BJ (cell line): ENCODE measurements around the gene ZNF688. TPM values are rescaled to one million over a fixed set of nuclear protein-coding genes. Genes with fewer than 3 reads are reported as not detected.

Source experiments
- CTCF ChIA-PET: fragments of 350-600 bp; formaldehyde crosslinking; extraction: SDS; loops from one replicate; lab custom pipeline; 2021; ENCODE audit warnings: antibody characterized with exemption, inconsistent platforms; lab: Yijun Ruan, JAX
- POLR2A ChIA-PET: fragments of 300-600 bp; sonication (Branson Sonifier 250); formaldehyde crosslinking; extraction: SDS; loops from one replicate; lab custom pipeline; 2021; ENCODE audit warnings: antibody characterized with exemption; lab: Charles Lee
- DNase-seq: peaks from one replicate; pipeline ENCODE4 v3.0.0-alpha.2; 2011; ENCODE audit warnings: low read depth
- H3K27me3 ChIP-seq: 2 replicates; pipeline ENCODE4 v1.6.0; 2011; ENCODE audit warnings: low read length; ENCODE audit not compliant: control insufficient read depth, insufficient read depth
- H3K36me3 ChIP-seq: 2 replicates; pipeline ENCODE4 v1.5.1; 2011; ENCODE audit warnings: low read length; ENCODE audit not compliant: control insufficient read depth, insufficient read depth
- H3K4me3 ChIP-seq: 2 replicates; pipeline ENCODE4 v1.5.1; 2011; ENCODE audit warnings: low read depth, mild to moderate bottlenecking, control low read depth, low read length
- polyA plus RNA-seq: library from polyadenylated mRNA; depleted of rRNA; stranded (reverse); fragments of >200 nt; gene quantifications from 2 replicates; pipeline ENCODE4 v1.2.3, GENCODE V29; 2011
- TF ChIP-seq, protein P1 (sequence below): IDR thresholded peaks from 2 replicates; pipeline ENCODE4 v1.5.1; 2011; ENCODE audit warnings: low read depth, mild to moderate bottlenecking, control low read depth, inconsistent platforms, low read length, moderate library complexity; ENCODE audit not compliant: insufficient read depth

The ZNF688 gene
- polyA plus RNA-seq, 1 experiment, result 6.3 TPM

DNA sequence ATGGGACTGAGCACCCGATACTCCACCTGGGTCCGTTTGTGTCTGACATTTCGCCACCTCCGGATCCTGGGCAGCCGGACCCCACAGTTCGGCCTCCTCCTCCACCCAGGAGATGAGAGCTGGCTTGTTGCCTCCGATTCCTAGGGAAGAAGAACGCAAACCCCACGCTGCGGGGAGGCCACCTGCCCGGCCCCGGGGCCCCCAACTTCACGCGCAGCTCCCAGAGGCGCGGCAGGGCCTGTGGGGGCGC lies 13.9 kb downstream of the ZNF688 start:
- TF ChIP-seq, protein P1, sequence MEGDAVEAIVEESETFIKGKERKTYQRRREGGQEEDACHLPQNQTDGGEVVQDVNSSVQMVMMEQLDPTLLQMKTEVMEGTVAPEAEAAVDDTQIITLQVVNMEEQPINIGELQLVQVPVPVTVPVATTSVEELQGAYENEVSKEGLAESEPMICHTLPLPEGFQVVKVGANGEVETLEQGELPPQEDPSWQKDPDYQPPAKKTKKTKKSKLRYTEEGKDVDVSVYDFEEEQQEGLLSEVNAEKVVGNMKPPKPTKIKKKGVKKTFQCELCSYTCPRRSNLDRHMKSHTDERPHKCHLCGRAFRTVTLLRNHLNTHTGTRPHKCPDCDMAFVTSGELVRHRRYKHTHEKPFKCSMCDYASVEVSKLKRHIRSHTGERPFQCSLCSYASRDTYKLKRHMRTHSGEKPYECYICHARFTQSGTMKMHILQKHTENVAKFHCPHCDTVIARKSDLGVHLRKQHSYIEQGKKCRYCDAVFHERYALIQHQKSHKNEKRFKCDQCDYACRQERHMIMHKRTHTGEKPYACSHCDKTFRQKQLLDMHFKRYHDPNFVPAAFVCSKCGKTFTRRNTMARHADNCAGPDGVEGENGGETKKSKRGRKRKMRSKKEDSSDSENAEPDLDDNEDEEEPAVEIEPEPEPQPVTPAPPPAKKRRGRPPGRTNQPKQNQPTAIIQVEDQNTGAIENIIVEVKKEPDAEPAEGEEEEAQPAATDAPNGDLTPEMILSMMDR, result no peak
- H3K36me3 ChIP-seq, result peaks cover 15% of the 10 kb centered on the region
- H3K4me3 ChIP-seq, result peak overlapping the region; percentile 86
- no peaks in the 10 kb centered on the region for H3K27me3 ChIP-seq
- POLR2A ChIA-PET, result no interaction called here
- no peak for DNase-seq
- CTCF ChIA-PET, result interaction anchor here (1.3 to 2.2 kb wide), 6 partner anchors 14 to 127 kb away, joined by 4 to 9 read pairs (median 4); partner anchors contain the start of gene DCTPP1

DNA sequence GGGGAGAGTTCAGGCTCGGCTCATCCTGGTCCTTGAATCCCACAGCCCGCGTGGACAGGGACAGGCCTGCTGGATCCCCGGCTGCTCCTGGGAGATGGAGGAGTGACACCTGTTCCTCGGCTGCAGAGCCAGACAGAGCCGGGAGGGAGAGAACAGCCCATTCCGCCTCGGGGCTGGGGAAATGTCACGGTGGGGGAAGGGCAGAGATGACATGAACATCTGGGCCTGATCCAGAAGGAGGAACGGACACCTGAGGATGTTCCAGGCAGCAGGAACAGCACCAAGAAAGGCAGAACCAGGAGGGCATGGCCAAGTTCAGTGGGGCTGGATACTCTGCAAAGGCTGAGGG lies 15.4 kb downstream of the ZNF688 start:
- TF ChIP-seq, protein P1, result no peak
- ChIA-PET CTCF (interaction anchor here (1.7 kb wide), 1 partner anchor 21 kb away, joined by 4 read pairs; no protein-coding TSS in a partner anchor), POLR2A (interaction anchor here (0.5 kb wide), 1 partner anchor 55 kb away, joined by 9 read pairs; no protein-coding TSS in a partner anchor)
- no peak for DNase-seq
- Histone ChIP-seq H3K4me3 (no peak overlapping the region), H3K27me3 (no peaks in the 10 kb centered on the region), H3K36me3 (peaks cover 15% of the 10 kb centered on the region)

DNA sequence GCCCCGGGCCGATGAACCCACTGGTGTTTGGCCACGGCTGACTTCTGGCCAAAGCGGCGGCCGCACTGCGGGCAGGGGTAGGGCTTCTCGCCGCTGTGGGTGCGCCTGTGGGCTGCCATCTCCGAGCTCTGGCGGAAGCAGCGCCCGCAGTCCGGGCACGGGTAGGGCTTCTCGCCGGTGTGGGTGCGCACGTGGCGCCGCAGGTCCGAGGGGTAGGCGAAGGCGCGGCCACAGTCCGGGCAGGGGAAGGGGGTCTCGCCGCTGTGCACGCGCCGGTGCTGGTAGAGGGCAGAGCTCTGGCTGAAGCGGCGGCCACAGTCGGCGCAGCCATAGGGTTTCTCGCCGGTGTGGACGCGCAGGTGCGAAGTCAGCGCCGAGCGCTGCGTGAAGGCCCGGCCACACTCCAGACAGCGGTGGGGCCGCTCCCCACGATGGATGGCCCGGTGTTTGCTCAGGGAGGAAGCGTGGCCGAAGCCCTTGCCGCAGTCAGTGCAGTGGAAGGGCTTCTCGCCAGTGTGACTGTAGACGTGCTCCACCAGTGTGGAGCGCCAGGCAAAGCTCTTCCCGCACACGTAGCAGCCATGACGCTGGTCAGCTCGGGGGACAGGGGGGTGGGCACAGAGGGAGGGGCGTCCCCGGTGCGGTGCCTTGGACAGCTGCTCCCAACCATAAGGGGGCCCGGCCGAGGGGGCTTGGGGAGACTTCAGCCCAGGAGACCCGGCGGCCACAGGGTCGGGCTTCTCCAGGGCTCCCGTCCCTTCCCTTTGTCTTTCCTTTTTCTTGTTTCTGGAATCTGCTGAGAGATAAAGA lies 16.0 kb downstream of the ZNF688 start:
- POLR2A ChIA-PET, result interaction anchor here (0.5 kb wide), 1 partner anchor 56 kb away, joined by 9 read pairs; no protein-coding TSS in a partner anchor
- CTCF ChIA-PET, result no interaction called here
- Histone ChIP-seq H3K4me3 (no peak overlapping the region), H3K27me3 (no peaks in the 10 kb centered on the region), H3K36me3 (peaks cover 15% of the 10 kb centered on the region)
- TF ChIP-seq, protein P1, result no peak
- no peak for DNase-seq

DNA sequence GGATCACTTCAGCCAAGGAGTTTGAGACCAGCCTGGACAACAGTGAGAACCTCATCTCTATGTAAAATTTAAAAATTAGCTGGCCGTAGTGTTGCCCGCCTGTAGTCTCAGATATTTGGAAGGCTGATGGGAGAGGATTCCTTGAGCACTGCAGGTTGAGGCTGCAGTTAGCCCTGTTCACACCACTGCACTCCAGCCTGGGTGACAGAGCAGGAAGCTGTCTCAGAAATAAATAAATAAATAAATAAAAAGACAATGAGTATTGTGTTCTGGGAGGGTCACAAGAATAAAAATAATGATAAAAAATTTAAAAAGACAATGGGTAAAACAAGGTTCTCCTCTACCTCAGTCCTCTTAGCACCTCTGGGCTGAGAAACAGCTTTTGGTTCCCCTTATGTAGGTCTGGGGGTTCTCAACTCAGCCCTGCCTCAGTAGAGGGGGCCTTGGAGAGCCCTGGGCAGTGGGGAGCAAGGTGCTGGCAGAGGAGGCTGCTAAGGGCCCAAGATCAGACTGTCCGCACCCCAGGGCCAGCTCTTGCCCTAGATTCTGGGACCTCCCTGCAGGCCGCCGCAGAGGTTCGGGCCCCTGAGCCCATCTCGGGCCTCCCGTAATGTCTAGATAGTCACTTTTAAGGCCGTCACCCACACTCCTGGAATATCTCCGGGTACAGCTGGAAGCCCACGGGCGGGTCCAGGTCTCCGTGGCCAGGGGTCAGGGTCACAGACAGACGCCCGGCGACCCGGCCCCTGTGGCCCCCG lies 16.8 kb downstream of the ZNF688 start:
- POLR2A ChIA-PET, result no interaction called here
- TF ChIP-seq, protein P1, result no peak
- CTCF ChIA-PET, result no interaction called here
- DNase-seq, result no peak
- Histone ChIP-seq H3K36me3 (peaks cover 15% of the 10 kb centered on the region), H3K4me3 (no peak overlapping the region), H3K27me3 (no peaks in the 10 kb centered on the region)

DNA sequence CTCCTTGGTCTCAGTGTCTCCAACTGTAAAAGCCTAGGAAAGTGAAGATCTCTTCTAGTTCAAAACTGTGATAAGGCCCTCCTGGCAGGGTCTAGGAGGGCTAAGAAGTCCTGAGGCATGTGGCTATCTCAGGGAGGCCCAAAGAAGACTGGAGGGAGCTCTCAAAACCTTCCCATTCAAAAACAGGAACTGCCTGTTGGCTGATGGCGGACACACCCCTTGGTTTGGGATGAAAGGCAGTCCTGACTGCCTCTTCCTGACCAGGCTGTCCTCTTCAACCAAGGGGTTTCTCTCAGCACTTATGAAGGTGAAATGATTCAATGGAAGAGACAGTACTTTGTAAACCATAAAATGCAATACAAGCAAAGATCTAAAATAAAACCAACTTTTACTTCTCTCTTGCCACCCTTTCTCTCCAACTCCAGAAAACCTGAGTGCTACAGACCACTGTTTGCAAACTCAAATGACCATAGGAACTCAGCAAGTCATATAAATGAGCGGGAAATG lies 18.1 kb downstream of the ZNF688 start:
- POLR2A ChIA-PET, result no interaction called here
- TF ChIP-seq, protein P1, result no peak
- CTCF ChIA-PET, result no interaction called here

More for the DNA sequence above, 18.1 kb downstream of the ZNF688 start:
- DNase-seq, result no peak
- H3K4me3 ChIP-seq, result no peak overlapping the region
- H3K27me3 ChIP-seq, result no peaks in the 10 kb centered on the region
- H3K36me3 ChIP-seq, result peaks cover 15% of the 10 kb centered on the region
